Measurements from ENCODE around the gene RSPH6A.

Gene RSPH6A

DNA sequence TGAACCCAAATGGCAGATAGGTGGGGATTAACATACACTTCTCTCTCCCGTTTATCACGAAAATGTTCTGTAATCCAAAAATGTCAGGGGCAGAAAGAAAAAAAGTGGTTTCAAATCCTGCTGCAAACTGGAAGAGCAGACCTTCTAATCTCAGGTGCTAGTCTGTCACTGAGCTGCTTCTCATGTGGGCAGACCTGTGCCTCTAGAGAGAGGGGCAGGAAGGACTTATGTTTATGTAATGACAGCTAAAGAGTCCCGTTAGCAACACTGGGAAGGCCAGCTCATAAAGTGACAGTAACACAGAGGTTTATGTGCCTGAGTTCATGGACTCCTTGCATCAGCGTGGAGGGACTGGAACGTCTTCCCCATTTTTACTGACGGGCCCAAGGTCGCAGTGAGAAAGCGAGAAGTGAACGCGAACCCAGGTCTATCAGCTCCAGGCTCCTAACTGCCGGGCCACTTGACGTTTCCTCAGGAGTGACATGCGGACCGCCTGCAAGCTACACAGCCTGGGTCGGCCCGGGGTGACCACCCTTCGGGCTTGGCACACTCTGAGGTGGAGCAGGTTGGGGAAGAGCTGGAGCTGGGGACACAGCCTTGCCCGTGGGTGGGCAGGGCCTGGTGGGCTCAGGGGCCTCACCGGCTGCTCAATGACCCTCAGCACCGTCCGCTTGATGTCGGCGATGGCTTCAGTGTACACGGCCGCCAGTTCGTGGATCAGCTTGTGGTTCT lies 9.6 kb upstream of the RSPH6A start:
- no peak for FAIRE-seq

DNA sequence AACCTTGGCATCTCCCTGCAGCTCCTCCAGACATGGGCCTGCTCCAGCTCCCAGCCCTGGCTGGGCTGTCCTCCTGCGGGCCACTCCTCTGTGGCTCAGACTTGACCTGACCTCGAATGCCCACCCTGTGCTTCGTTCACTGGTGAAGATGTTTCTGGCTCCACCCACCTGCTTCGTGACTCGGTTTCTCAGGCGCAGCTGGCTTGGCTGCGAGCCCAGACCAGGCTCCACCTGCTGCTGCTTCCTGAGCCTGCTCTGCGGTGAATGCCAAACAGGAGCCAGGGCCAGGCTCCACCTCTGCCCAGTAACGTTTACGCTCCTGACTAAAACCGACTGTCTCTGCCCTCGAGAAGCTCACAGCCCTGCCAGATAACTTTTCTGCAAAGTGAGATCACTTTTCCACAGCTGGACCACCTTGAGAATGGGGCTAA lies 8.9 kb upstream of the RSPH6A start:
- no peak for FAIRE-seq

DNA sequence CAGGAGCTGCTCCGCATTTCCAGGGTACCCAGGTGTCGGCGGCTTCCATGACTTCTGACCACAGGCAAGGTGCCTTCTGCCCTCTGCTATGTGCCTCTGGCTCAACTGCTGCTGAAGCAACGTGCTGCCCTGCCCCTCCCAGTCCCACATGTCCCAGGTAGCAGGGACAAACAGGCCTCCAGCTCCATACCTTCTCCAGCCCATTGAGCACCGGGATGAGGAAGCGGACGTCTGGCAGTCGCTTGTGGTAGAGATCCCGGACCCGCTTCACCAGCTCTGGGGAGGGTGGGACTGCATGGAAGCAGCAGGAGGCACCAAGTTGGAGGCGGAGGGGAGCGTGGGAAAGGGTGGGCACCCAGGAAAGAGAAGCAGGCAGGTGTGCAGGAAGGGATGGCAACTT lies 8.1 kb upstream of the RSPH6A start:
- FAIRE-seq: no peak

DNA sequence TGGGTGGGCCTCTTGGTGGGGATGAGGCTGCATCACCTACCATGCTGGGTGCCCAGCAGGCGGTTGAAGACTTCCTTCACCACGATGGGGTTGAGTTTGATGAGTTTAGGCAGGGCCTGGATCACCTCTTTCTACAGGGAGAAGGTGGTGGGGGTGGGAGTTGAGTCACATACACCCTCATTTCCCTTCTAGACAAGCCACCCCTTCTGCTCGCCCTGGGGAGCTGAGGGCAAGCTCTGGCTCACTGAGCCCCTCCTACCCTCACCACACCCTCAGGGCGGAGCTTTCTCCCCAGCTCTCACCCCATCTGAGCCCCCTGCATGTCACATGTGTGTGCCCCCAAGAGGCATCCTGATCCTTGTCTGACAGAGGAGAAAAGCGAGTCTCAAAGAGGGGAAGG lies 7.6 kb upstream of the RSPH6A start:
- no peak for FAIRE-seq

DNA sequence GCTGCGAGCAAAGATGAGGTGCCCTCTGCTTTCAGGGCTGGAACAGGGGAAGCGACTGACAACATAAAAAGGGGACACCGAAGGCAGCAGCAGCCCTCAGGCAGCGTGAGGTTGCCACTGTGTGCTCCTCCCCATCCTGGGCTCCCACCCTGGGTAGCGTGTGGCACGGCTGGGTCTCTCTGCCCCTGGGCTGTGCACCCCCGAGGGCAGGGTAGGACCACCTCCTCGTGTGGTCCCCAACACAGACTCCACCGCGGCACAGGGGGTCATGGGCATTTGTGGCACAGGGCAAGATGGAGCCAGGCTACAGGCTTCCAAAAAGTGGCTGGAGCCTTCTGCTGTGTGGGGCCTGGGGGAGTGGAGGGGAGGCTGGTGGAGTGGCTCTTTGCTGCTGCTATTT lies 6.5 kb upstream of the RSPH6A start:
- FAIRE-seq: no peak

DNA sequence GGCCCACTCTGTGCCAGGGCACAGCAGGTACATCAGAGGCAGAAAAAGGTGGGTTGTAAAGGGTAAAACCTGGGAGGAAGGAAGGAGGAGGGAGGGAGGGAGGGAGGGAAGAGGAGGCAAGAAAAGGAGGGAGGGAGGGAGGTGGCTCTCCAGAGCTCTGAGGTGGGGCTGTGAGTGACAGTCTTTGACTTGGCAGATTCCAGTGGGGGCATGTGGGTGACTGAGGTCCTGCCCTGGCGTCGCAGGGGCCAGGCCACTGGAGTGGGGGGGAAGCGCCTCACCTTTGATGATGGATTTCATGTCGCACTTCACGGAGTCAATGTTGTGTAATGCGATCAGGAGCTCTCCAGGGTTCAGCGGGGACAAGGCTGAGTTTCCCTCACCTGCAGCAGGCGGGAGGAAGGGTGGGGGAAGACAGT lies 6.0 kb upstream of the RSPH6A start:
- FAIRE-seq: no peak

DNA sequence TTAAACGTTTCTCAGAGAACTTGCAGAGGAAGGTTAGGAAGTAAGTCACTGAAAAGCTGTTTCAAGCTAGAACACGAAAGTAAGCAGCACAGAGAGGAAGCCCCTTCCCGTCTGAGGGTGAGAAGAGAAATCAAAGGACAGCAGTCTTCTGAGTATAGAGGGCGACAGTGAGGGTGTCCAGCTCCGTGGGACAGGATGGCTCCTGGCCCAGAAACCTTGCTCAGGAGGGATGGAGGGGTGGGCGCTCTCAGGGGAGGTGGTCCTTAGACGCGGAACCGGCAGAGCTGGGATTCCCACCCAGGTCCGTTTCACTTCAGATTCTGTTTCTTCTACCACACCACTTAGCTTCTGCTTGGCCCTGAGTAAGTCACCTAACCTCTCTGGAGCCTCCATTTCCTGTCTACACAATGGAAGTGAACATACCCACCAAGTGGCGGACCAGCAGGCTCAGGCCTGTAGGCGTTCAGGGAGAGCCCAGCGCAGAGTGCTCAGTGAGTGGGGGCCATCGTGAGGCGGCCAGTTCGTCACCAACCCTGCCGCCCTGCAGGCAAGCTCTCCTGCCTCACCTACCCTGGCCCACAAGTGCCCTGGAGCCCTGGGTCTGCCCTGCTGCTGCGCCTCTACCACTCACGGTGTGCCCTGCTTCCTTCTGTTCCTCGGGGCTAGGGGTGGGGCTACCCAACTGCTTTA lies 5.5 kb upstream of the RSPH6A start:
- FAIRE-seq: no peak

DNA sequence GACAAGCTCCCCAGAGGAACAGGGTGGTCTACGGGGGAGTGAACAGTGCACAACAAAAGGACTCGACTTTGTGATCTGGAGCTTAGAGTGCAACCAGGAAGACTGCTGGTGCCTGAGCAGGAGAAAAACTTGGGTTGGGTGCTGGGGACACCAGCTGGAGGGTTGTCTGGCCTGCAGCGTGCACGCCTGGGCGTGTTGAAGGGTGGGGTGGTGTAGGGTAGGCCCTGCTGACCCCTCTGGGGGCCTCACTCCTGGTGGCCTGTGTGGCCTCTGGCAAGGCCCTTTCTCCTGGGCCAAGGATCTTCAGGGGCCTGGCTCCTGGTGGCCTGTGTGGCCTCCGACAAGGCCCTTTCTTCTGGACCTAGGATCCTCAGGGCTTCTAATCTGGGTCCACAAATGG lies 4.7 kb upstream of the RSPH6A start:
- FAIRE-seq: no peak

DNA sequence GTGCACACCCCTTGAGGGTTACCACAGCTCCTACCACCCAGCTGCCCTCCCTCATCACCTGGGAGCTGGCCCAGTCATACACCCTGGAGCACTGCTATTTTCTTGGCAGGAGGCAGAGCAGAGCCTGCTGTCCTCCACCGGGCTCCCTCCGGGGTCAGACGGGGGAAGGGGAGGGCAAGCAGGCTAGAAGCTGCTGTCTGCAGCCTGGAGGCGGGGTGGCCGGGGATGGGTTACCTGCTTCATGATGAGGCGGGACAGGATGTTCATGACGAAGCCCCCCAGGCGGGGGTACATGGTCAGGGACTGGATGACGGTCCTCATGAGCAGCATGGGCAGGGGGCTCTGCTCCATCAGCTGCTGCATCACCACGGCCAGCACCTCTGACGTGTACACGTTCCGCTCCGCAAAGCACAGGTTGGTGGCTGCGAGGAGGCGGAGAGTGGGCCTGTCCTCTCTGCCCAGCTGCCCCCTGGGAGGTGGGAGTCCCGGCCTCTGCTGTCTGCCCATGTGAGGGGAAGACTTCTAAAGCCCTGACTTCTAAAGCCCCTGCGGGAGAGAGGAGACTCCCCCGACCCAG lies 2.7 kb upstream of the RSPH6A start:
- FAIRE-seq: no peak

DNA sequence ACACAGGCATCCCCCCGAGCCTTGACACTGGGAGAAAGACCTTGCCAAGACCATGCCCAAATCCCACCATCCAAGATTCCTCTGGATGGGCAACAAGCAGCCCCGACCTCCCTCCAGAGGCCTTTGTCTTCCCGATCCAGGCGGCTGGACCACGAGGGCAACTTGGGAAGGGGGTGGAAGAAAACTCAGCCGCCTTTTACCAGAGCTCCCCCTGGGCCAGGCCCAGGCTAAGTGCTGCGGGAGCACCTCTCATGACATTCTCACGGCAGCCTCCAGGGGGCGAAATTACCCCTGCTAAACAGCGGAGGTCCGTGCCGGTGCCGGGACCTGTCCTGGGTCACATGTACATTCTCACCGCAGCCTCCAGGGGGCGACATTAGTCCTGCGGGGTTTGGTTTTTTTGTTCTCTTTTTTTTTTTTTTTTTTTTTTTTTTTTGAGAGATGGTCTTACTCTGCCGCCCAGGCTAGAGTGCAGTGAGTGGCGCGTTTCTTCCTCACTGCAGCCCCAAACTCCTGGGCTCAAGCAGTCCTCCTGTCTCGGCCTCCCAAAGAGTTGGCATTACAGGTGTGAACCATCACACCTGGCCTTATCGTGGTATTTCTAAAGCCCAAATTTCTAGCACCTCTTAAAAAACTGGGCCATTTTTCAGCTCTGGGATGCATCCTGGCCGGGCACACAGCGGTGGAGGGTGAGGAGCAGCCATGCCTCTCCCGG lies 2.1 kb upstream of the RSPH6A start:
- FAIRE-seq: no peak

DNA sequence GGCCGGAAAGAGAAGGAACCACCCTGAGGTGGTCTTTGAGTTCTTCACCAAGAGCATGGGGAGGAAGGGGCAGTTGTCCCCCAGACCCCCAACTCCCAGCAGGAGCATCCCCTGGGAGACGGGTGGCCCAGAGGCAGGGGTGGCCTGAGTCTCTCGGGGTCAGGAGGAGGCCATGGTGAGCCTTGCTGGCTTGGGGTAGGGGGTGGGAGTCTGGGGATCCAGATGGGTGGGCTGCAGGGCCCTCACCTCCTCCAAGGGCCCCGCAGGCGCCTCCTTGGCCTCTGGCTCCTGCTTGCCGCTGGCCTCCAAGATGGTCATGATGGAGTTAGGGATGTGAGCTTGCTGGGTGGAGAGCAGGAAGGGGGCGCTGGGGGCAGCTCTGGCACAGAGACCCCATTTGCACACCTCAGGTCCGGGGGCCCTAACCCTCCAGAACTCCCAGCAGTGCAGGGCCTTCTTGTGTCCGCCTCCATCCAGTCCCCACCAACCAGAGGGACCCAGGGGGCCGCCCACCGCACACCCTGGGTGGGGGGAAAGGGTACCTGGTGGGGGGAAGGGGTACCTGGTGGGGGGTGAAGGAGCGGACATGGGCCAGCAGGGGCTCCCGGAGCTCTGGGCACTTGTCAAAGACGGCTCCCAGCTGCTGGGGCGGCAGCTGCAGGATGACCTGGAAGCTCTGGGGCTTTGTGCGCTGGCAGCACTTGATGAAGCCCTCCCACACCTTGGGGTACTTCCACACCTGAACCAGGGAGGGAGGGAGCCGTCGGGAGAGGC lies 1.3 kb upstream of the RSPH6A start:
- FAIRE-seq: no peak

DNA sequence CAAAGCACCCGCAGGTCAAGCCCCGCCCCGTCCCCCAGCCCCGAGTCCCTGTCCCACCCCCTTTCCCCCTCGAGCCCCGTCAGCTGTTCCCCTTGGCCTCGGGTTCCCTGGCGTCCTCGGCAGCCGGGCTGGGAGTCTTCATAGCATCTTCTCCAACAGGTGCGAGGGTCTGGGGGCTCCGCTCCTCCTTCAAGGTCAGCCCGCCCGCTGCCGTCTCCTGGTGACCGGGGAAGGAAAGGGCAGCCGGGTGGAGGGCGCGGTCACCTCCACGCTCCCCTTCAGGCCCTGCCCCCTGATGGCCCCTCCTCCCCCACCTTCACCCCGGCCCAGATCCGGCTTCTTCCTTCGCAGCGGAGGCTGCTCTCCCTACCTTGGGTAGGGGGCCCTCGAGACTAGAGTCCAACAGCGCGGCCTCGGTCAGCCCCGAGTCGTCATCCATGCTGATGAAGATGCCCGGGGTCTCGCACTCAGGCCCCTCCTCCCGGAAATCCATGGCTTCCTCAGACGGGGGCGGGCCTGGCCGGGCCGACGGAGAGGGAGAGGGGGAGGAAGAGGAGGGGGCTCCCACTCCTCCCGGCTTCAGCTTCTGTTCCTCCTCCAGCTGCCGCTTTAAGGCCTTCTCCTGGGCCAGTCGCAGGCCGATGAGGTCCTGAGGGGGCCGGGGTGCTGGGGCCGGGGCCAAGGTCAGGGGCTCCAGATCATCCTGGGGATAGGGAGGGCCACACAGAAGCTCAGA lies 541 bp upstream of the RSPH6A start:
- no peak for FAIRE-seq

DNA sequence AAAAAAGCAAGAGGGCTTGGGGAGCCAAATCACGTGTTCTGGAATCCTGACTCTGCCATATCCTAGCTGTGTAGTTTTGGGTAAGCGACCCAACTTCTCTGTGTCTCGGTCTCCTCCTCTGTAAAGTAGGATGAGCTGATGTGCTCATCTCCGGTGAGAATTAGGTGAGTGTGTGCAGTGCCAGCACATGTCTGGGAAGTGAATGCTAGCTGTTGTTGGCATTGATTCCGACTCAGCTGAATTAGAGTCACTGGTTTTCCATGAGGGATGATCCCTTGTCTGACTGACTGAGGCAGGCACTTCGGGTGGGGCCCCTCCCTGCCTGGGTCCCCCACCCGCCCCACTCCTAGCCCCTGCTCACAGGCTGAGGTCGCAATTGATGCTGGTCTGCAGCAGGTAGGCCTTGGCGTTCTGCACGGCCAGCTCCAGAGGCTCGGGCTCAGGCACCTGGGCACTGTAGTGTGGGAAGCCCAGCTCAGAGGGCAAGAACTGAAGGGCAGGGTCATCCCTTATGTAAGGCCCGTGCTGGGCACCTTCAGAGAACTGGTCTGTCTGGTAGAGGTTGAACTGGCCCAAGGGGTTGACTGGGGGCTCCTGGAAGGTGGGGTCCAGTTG lies 835 bp downstream of the RSPH6A start:
- FAIRE-seq: no peak

DNA sequence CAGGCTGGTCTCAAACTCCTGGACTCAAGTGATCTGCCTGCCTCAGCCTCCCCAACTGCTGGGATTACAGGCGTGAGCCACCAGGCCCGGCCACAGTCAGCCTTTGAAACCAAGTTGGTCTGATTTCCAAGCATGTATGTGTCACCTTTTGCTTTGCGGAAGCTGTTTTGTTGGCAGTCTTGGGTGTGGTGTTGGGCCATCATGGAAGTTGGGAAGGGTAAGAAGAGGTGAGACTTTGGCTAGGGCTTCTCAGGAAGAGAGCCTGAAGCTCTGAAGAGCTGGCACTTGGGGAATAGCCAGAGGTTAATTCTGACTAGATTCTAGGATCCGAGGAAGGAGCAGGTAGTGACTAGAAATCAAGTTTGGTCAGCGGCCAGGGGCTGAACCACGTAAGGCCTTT lies 2.8 kb downstream of the RSPH6A start:
- FAIRE-seq: no peak

DNA sequence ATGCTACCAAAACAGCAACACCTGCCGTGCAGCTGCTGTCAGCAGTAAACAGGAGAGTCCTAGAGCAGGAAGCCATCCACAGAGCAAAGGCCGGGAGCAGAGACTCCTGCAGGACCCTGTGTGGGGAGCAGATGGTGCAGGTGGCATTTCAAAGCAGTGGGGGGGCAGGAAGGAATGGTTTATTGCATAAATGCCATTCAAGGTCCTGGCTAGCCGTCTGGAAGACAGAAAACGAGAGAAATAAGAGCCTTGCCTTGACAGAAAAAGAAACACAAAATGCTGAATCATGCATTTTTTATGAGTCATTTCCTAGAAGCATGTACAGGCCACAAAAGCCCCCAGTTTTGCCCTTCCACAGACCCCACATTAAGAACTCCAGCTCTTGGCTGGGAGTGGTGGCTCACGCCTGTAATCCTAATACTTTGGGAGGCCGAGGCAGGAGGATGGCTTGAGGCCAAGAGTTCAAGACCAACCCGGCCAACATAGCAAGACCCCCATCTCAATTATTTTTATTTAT lies 5.4 kb downstream of the RSPH6A start:
- no peak for FAIRE-seq

DNA sequence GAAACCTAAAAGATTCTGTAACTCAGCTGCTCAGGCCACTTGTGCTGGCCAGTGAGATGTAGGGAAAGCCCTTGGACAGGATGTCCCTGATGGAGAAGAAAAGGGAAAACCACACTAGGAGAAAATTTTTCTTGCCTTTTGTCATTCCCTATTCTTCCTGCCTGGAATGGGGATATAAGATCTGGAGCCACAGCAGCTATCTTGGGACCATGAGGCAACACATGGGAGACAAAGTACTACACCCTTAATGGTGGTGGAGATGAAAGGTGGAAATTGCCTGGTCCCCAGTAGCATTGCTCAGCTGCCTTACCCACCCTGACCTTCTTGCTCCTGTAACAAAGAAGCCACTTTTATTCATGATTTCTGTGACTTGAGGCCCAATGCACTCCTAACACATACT lies 9.4 kb downstream of the RSPH6A start:
- FAIRE-seq: no peak

DNA sequence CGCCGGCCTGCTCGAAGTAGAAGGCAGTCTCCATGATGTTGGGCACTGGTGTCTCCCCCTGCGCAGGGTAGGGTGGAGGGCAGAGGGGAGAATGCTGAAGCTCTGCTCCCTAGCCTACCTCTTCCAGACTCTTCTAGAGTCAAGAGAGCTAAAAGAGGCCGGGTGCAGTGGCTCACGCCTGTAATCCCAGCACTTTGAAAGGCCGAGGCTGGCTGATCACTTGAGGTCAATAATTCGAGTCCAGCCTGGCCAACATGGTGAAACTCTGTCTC lies 10.2 kb downstream of the RSPH6A start:
- FAIRE-seq: no peak

DNA sequence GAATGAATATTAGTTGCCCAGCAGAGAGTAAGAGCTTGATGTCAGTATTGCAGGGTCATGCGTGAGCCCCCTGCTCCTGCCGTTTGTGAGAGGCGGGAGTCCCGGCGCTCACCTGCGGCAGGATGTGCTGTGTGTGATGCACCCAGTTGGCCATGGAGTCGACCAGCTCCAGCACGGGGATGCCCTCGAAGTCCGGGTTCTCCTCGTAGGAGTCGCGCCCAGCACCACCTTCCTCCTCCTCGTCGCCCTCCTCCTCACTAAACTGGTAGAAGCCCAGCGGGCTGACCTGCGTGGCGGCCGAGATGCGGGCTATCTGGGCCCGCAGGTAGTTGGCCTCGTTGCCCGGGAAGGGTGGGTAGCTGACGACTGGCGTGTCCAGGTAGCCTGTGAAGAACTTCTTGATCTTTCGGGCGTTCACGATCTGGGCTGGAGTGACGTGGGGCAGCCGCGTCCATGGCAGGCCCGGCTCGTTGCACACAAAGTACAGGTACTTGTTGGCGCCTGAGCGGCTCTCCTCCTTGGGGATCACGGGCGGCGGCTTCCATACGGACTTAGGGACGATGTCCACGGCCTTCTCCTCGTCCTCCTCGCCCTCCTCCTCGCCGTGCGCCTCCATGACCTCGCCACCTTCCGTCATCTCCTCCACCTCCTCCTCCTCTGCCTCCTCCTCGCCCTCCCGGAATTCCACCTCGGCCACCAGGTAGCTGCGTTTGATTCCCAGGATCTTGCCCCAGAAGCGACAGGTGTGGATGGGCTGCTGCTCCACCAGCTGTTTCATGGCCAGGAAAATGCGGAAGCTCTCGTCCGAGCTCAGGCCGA lies 10.8 kb downstream of the RSPH6A start:
- no peak for FAIRE-seq

DNA sequence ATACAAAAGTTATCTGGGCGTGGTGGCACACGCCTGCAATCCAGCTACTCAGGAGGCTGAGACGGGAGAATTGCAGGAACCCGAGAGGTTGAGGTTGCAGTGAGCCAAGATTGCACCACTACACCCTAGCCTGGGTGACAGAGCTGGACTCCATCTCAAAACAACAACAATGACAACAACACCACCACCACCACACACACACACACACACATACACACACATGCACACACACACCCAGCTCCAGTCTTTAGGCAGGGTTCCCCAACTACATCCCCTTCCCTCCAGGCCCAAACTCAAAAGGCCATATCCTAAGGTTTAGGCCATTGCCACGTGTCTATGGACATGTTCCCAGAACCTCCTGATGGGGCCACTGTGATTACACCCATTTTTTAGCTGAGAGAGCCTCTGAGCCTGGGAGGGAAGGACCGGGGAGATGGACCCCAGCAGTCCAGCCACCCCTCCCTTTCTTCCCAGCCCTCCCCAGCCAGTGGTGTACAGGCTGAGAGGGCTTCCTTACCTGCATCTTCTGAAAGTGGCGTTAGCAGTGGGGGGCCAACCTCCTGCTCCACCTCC lies 13.4 kb downstream of the RSPH6A start:
- no peak for FAIRE-seq

DNA sequence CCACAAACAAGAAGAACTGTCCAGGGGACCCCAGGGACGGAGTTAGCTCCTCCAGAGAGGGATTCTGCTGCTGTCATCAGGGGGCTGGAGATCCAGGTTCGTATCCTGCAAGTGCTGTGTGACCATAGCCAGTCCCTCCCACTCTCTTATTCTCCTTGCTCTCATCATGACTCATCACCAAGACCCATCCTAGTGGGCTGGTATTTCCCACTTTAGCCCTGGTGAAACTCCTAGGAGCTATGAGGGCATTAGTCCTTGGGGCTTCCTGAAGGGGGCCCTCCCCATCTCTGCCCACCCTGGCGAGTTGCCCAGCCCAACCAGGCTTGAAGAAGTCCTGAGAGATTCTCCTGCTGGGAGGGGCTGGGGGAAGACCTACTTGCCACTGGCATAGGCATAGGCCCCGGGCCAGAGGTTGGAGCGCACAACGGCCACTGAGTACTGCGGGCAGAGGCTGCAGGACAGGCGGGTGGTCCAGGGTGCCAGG lies 15.0 kb downstream of the RSPH6A start:
- FAIRE-seq: no peak
